Endothelial cell of umbilical vein (primary cell): Measurements from ENCODE around the gene PRUNE2. TPM values are rescaled to one million over a fixed set of nuclear protein-coding genes. Genes with fewer than 3 reads are reported as not detected.

ENCODE experiments used
- BruUV-seq: library from RNA; stranded (reverse); fragments of 400-500 nt; replicated peaks from 2 replicates; lab custom pipeline; 2021; lab: Mats Ljungman, UMichigan
- CTCF ChIA-PET: fragments of 300-600, 350-600 bp; sonication (Branson Sonifier 250); formaldehyde crosslinking; loops from one replicate; lab custom pipeline; 2021; ENCODE audit warnings: antibody characterized with exemption, inconsistent platforms; lab: Charles Lee
- POLR2A ChIA-PET: fragments of 300-600, 350-600 bp; sonication (Branson Sonifier 250); formaldehyde crosslinking; loops from one replicate; lab custom pipeline; 2021; ENCODE audit warnings: antibody characterized with exemption, inconsistent platforms; lab: Charles Lee
- DNase-seq: peaks from one replicate; pipeline ENCODE4 v3.0.0-alpha.2; 2011; ENCODE audit warnings: low read depth, low spot score
- FAIRE-seq: peaks from 2 replicates; lab custom pipeline; 2011; peaks lifted over from hg19 to GRCh38; lab: Jason Lieb, UNC
- H2AFZ ChIP-seq: 2 replicates; pipeline ENCODE4 v1.6.0; 2012; ENCODE audit warnings: low read depth, low read length, control low read depth, inconsistent platforms
- H3K27ac ChIP-seq: 2 replicates; pipeline ENCODE4 v1.5.1; 2011; ENCODE audit warnings: low read depth, mild to moderate bottlenecking, control low read depth, low read length, moderate library complexity; ENCODE audit not compliant: insufficient read depth
- H3K27me3 ChIP-seq, 2 experiments: 2 replicates each; pipeline versions ENCODE4 v1.6.0 to v1.6.1; 2011; ENCODE audit warnings: low read length in 2 of 2, mixed read lengths in 1 of 2; ENCODE audit not compliant: control insufficient read depth in 2 of 2, insufficient read depth in 2 of 2
- H3K36me3 ChIP-seq, 2 experiments: 2 replicates in 1 of 2; 3 replicates in 1 of 2; pipeline ENCODE4 v1.5.1; 2011; ENCODE audit warnings: low read length in 2 of 2, mild to moderate bottlenecking in 1 of 2, moderate library complexity in 1 of 2; ENCODE audit not compliant: control insufficient read depth in 2 of 2, insufficient read depth in 2 of 2; ENCODE audit errors: extremely low read depth in 1 of 2
- H3K4me1 ChIP-seq: 3 replicates; pipeline ENCODE4 v1.5.1; 2011; ENCODE audit warnings: mild to moderate bottlenecking, low read length; ENCODE audit not compliant: control insufficient read depth, insufficient read depth; ENCODE audit errors: extremely low read depth
- H3K4me2 ChIP-seq: 2 replicates; pipeline ENCODE4 v1.6.1; 2011; ENCODE audit warnings: low read length, control low read depth, mixed read lengths; ENCODE audit not compliant: insufficient read depth
- H3K4me3 ChIP-seq, 3 experiments: fragments of 200-600 bp in 1 of 3; sonication (generic), shearing (Covaris generic) in 1 of 3; replicated peaks in 1 of 3; 2 replicates each; pipeline ENCODE4 v1.5.1; 2011 to 2016; ENCODE audit warnings: control low read depth in 3 of 3, low read length in 3 of 3, mild to moderate bottlenecking in 2 of 3, inconsistent platforms in 1 of 3, low read depth in 1 of 3, moderate library complexity in 1 of 3; ENCODE audit not compliant: insufficient read depth in 1 of 3
- H3K79me2 ChIP-seq: 2 replicates; pipeline ENCODE4 v1.6.0; 2012; ENCODE audit warnings: low read length, inconsistent platforms; ENCODE audit not compliant: control insufficient read depth, insufficient read depth
- H3K9ac ChIP-seq: replicated peaks from 2 replicates; pipeline ENCODE3; 2011; ENCODE audit warnings: low read length, control low read depth; ENCODE audit not compliant: insufficient read depth; ENCODE audit errors: extremely low read depth
- H3K9me1 ChIP-seq: replicated peaks from 3 replicates; pipeline ENCODE4 v1.6.0; 2011; ENCODE audit warnings: mild to moderate bottlenecking, low read length; ENCODE audit not compliant: control insufficient read depth, insufficient read depth; ENCODE audit errors: extremely low read depth
- H3K9me3 ChIP-seq: replicated peaks from 2 replicates; pipeline ENCODE4 v1.5.1; 2012; ENCODE audit warnings: low read length, inconsistent platforms; ENCODE audit not compliant: control insufficient read depth, insufficient read depth
- H4K20me1 ChIP-seq: replicated peaks from 2 replicates; pipeline ENCODE3; 2011; ENCODE audit warnings: mild to moderate bottlenecking, low read length; ENCODE audit not compliant: control insufficient read depth, insufficient read depth; ENCODE audit errors: extremely low read depth
- EZH2 ChIP-seq: IDR thresholded peaks from 2 replicates; pipeline ENCODE4 v1.6.1; 2012; ENCODE audit warnings: borderline replicate concordance, low read depth, mild to moderate bottlenecking, moderate library complexity, low read length, inconsistent platforms; ENCODE audit not compliant: severe bottlenecking
- FOS ChIP-seq: IDR thresholded peaks from 2 replicates; pipeline ENCODE4 v1.6.1; 2011; ENCODE audit warnings: mild to moderate bottlenecking, low read length, moderate library complexity, borderline replicate concordance; ENCODE audit not compliant: insufficient read depth
- GATA2 ChIP-seq: IDR thresholded peaks from 2 replicates; pipeline ENCODE4 v1.7.0; 2011; ENCODE audit warnings: low read depth, mild to moderate bottlenecking, moderate library complexity, mixed read lengths, low read length; ENCODE audit not compliant: insufficient read length, insufficient read depth
- JUN ChIP-seq: IDR thresholded peaks from 2 replicates; pipeline ENCODE4 v1.6.1; 2011; ENCODE audit warnings: borderline replicate concordance, low read depth; ENCODE audit not compliant: insufficient read length, insufficient read depth
- MAX ChIP-seq: IDR thresholded peaks from 2 replicates; pipeline ENCODE4 v1.6.1; 2011; ENCODE audit not compliant: insufficient read depth, insufficient read length
- MYC ChIP-seq: IDR thresholded peaks from one replicate; pipeline ENCODE4 v1.6.1; 2011; ENCODE audit warnings: mild to moderate bottlenecking, low read depth, low read length
- POLR2A ChIP-seq: IDR thresholded peaks from 2 replicates; pipeline ENCODE4 v1.6.1; 2012; ENCODE audit warnings: low read depth, mild to moderate bottlenecking, control low read depth, low read length
- POLR2AphosphoS5 ChIP-seq: IDR thresholded peaks from 2 replicates; pipeline ENCODE4 v1.6.1; 2012; ENCODE audit warnings: low read depth, mild to moderate bottlenecking, control low read depth, low read length, moderate library complexity; ENCODE audit not compliant: insufficient read depth
- dilution Hi-C: fragments of 300-500 bp; cut with MboI; formaldehyde crosslinking; loops from one replicate; pipeline ENCODE4 v1.15.0; 2019; ENCODE audit warnings: low sequenced_read_pairs; ENCODE audit not compliant: extremely low pct_ligation_motif_present
- intact Hi-C: fragments of 100-400 bp; cut with micrococcal nuclease; formaldehyde crosslinking; loops from one replicate; pipeline ENCODE4 v1.10.0; 2022
- polyA plus RNA-seq, 4 experiments: library from polyadenylated mRNA; depleted of rRNA in 3 of 4; stranded (reverse) in 3 of 4; unstranded in 1 of 4; fragments of >200 nt; gene quantifications; 2 replicates each; pipeline versions ENCODE4 v1.2.1 to v1.2.3, GENCODE V29; 2011 to 2012; ENCODE audit warnings: missing spikeins in 1 of 4
- total RNA-seq: library from RNA; stranded (reverse); gene quantifications from 2 replicates; pipeline ENCODE4 v1.2.3, GENCODE V29; 2021
- TF ChIP-seq, protein P1 (sequence below), 2 donors: IDR thresholded peaks; 1 replicate in 1 of 2; 2 replicates in 1 of 2; pipeline ENCODE4 v1.5.1; 2011; ENCODE audit warnings: low read length in 2 of 2, mild to moderate bottlenecking in 2 of 2, moderate library complexity in 2 of 2, control low read depth in 1 of 2, inconsistent platforms in 1 of 2, low read depth in 1 of 2; ENCODE audit not compliant: insufficient read depth in 1 of 2; ENCODE audit errors: extremely low read depth in 1 of 2

PRUNE2 gene
- total and polyA plus RNA-seq, 2 donors (not counting 3 experiments of a cell fraction or from before 2014, with no cell fraction given): 15.8 to 21.7 TPM

GRCh38 chr9:76787677-76788076 lies 118.2 kb downstream of the PRUNE2 start:
- Histone ChIP-seq H3K9me3 (no peaks in the 10 kb centered on the region), H3K36me3 (no peaks in the 10 kb centered on the region), H3K27me3 (peaks cover 2 to 3% of the 10 kb centered on the region in 2 experiments), H3K4me1 (no peaks in the 10 kb centered on the region), H3K9ac (no peak overlapping the region), H3K4me2 (no peak overlapping the region), H2AFZ (no peak overlapping the region), H3K9me1 (no peaks in the 10 kb centered on the region), H3K27ac (no peak overlapping the region), H3K4me3 (no peak overlapping the region), H3K79me2 (no peaks in the 10 kb centered on the region), H4K20me1 (no peaks in the 10 kb centered on the region)
- ChIA-PET CTCF (interaction anchor here (1.1 kb wide), 1 partner anchor 209 kb away, joined by 3 read pairs; no protein-coding TSS in a partner anchor), POLR2A (no interaction called here)
- FAIRE-seq (no peak), DNase-seq (no peak)
- intact Hi-C loops: no loop called here
- TF ChIP-seq, protein P1, sequence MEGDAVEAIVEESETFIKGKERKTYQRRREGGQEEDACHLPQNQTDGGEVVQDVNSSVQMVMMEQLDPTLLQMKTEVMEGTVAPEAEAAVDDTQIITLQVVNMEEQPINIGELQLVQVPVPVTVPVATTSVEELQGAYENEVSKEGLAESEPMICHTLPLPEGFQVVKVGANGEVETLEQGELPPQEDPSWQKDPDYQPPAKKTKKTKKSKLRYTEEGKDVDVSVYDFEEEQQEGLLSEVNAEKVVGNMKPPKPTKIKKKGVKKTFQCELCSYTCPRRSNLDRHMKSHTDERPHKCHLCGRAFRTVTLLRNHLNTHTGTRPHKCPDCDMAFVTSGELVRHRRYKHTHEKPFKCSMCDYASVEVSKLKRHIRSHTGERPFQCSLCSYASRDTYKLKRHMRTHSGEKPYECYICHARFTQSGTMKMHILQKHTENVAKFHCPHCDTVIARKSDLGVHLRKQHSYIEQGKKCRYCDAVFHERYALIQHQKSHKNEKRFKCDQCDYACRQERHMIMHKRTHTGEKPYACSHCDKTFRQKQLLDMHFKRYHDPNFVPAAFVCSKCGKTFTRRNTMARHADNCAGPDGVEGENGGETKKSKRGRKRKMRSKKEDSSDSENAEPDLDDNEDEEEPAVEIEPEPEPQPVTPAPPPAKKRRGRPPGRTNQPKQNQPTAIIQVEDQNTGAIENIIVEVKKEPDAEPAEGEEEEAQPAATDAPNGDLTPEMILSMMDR (IDR thresholded peaks at IDR 0.05; ENCODE audit: extremely low read depth in 1 of 2, insufficient read depth in 1 of 2, low read depth in 1 of 2, low read length in 2 of 2): no peak
- TF ChIP-seq MYC: no peak
- TF ChIP-seq POLR2AphosphoS5: no peak
- no peak for TF ChIP-seq MAX
- TF ChIP-seq JUN: no peak
- no peak for TF ChIP-seq GATA2
- TF ChIP-seq FOS: no peak
- TF ChIP-seq EZH2: no peak
- no peak for TF ChIP-seq POLR2A
- dilution Hi-C loops: no loop called here
- BruUV-seq: no TSS peak
